Hepatocyte (in vitro differentiated cells): Measurements from ENCODE around the gene CPD. TPM values are rescaled to one million over a fixed set of nuclear protein-coding genes. Genes with fewer than 3 reads are reported as not detected.
A peak's percentile ranks its signal among the peaks of the same experiment; 100 is the strongest.

Source experiments
- DNase-seq: peaks from one replicate; pipeline ENCODE4 v3.0.0-alpha.2; 2016; ENCODE audit warnings: low spot score
- H2AFZ ChIP-seq: fragments of 200-600 bp; sonication (generic); 2 replicates; pipeline ENCODE4 v1.6.0; 2016; ENCODE audit warnings: antibody characterized with exemption, mild to moderate bottlenecking
- H3K27ac ChIP-seq: fragments of 200-600 bp; sonication (generic); 2 replicates; pipeline ENCODE4 v1.5.1; 2016; ENCODE audit warnings: mild to moderate bottlenecking
- H3K27me3 ChIP-seq: fragments of 200-600 bp; sonication (generic); 2 replicates; pipeline ENCODE4 v1.6.1; 2016
- H3K36me3 ChIP-seq: fragments of 200-600 bp; sonication (generic); replicated peaks from 2 replicates; pipeline ENCODE4 v1.5.1; 2016; ENCODE audit warnings: low read depth; ENCODE audit not compliant: insufficient read depth
- H3K4me1 ChIP-seq: fragments of 200-600 bp; sonication (generic); 2 replicates; pipeline ENCODE4 v1.5.1; 2016; ENCODE audit warnings: mild to moderate bottlenecking, moderate library complexity; ENCODE audit not compliant: insufficient read depth
- H3K4me2 ChIP-seq: fragments of 200-600 bp; sonication (generic); 2 replicates; pipeline ENCODE4 v1.6.0; 2016
- H3K4me3 ChIP-seq: fragments of 200-600 bp; sonication (generic); 2 replicates; pipeline ENCODE4 v1.5.1; 2016; ENCODE audit warnings: mild to moderate bottlenecking
- H3K79me2 ChIP-seq: fragments of 200-600 bp; sonication (generic); 2 replicates; pipeline ENCODE4 v1.6.0; 2017; ENCODE audit warnings: mild to moderate bottlenecking
- H3K9me2 ChIP-seq: fragments of 200-600 bp; sonication (generic); replicated peaks from 2 replicates; pipeline ENCODE4 v1.6.0; 2017; ENCODE audit warnings: mild to moderate bottlenecking; ENCODE audit not compliant: insufficient read depth
- H3K9me3 ChIP-seq: fragments of 200-600 bp; sonication (generic); 2 replicates; pipeline ENCODE4 v1.5.1; 2016; ENCODE audit warnings: low read depth, mild to moderate bottlenecking
- H4K20me1 ChIP-seq: fragments of 200-600 bp; sonication (generic); 2 replicates; pipeline ENCODE4 v1.6.0; 2016; ENCODE audit warnings: mild to moderate bottlenecking; ENCODE audit not compliant: insufficient read depth, poor library complexity, severe bottlenecking
- EZH2 ChIP-seq: fragments of 200-600 bp; sonication (generic); IDR thresholded peaks from 2 replicates; pipeline ENCODE4 v1.6.1; 2016; ENCODE audit warnings: antibody characterized with exemption, mild to moderate bottlenecking, borderline replicate concordance
- EZH2phosphoT487 ChIP-seq: fragments of 200-600 bp; sonication (generic); IDR thresholded peaks from one replicate; pipeline ENCODE4 v1.6.1; 2018; ENCODE audit warnings: antibody characterized with exemption, mild to moderate bottlenecking, low read depth, moderate library complexity; ENCODE audit not compliant: unreplicated experiment, severe bottlenecking
- WGBS: methylation state at CpG from one replicate; pipeline ENCODE4 v1.1.6; 2016; ENCODE audit warnings: low lambda C conversion rate; ENCODE audit errors: missing lambda C conversion rate; 5-methylcytosine and 5-hydroxymethylcytosine counted together
- polyA plus RNA-seq: library from polyadenylated mRNA; unstranded; fragments of >200 nt; fragmentation: Nextera tagmentation; extraction: Ambion mirVana; gene quantifications from 2 replicates; pipeline ENCODE4 v1.2.1, GENCODE V29; 2016
- total RNA-seq: library from RNA; depleted of rRNA; stranded (reverse); fragments of >200 nt; gene quantifications from 2 replicates; pipeline ENCODE4 v1.2.3, GENCODE V29; 2014
- TF ChIP-seq, protein P1 (sequence below): fragments of 200-600 bp; sonication (generic); IDR thresholded peaks from 2 replicates; pipeline ENCODE4 v1.5.1; 2016; ENCODE audit warnings: antibody characterized with exemption, mild to moderate bottlenecking; ENCODE audit not compliant: poor library complexity

The CPD gene
- total and polyA plus RNA-seq, 2 experiments from 2014 or later, result 20.7 to 80.6 TPM

DNA sequence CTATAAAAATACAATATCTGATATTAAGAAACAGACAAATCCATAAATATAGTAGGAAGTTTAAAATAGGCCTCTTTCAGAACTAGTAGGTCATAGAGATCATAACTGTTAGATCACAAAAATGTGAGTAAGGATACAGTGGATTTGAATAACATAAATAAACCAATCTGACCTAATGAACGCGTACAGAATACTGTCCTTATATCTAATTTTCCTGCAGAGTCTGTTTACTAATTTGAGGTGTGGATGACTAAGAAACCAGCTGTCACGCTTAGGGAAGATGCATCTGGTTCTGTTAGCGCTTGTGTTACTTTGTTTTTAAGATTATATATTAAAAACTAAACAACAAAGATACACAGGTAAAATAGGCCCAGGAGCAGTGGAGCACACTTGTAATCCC, 14.8 kb downstream of the CPD start:
- no peak for DNase-seq

DNA sequence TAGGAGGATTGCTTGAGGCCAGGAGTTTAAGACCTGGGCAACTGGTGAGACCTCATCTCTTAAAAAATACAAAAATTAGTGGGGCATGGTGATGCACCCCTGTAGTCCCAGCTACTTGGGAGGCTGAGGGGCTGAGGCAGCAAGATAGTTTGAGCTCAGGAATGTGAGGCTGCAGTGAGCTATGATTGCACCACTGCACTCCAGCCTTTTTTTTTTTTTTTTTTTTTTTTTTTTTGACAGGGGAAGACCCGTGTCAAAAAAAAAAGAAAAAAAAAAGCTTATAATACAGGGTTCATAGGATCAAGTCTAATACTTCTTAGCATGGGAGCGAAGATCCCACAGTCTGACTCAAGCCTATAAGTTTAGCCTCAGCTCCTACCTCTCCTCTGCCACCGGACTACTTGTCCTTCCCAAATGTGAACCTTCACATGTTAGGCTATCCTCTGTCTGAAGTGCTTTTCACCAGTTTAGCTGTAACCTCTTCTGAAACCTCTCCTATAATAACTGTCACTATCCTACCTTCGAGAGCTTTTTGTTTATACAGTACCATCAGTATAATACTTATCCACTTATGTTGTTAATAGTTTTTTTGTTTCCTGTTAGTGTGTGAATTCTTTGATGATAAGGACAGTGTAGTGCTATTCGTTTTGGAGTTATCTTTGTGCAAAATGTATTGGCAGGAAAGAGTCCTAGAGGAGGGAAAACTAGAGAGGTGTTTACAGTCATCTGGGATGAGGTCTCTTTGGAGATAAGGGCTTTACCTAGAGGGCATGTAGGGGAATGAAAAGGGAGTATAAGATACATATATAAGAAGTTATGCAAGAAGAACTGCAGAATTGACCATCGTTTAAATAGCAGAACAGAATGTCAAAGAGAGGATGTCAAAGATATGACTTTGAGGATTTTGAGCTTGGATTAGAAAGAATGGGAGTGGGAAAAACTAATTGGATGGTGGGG, 15.5 kb downstream of the CPD start:
- WGBS, result 62% methylated on average over 6 of the region's 6 CpGs
- no peak overlapping the region for H3K4me2 ChIP-seq

More for the DNA sequence above, 14.8 kb downstream of the CPD start:
- H3K9me3 ChIP-seq, result no peaks in the 10 kb centered on the region
- peaks cover 11% of the 10 kb centered on the region for H3K79me2 ChIP-seq
- no peaks in the 10 kb centered on the region for H4K20me1 ChIP-seq
- no peaks in the 10 kb centered on the region for H3K27me3 ChIP-seq
- TF ChIP-seq EZH2, result no peak
- no peak overlapping the region for H3K4me3 ChIP-seq
- H3K27ac ChIP-seq, result no peak overlapping the region
- no peaks in the 10 kb centered on the region for H3K4me1 ChIP-seq
- no peaks in the 10 kb centered on the region for H3K9me2 ChIP-seq
- no peaks in the 10 kb centered on the region for H3K36me3 ChIP-seq
- WGBS, result 92% methylated on average over 4 of the region's 4 CpGs
- no peak overlapping the region for H3K4me2 ChIP-seq
- no peak overlapping the region for H2AFZ ChIP-seq

DNA sequence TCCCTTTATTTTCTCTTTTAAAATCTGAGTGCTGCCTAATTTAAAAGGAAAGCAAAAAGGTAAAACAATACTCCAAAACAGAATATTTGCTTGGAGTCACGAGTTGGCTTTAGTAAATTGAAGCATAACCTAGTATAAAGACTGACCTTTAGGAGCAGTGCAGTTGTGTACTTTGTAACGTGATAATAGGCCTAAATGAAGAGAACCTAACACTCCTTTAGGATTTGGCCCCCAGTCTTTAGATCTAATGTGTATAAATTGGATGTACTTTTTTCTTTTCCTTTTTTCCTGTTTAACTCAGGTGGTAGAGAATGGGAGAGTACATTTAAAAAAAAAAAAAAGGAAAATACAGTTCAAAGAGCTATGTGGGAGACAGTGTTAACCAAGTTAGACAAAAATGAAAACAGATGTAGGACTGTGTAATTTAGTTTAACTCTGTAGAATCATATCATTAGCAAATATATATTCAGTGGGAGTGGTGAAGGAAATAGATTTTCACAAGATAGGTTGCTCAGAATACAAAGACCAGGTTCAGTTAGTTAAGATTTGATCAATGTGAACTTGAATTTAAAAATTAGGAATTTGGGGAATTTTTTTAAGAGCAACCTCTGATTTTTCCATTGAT, 16.8 kb downstream of the CPD start:
- H3K27ac ChIP-seq, result peak overlapping the region; percentile 35
- H3K4me3 ChIP-seq, result no peak overlapping the region
- 31% methylated on average over 2 of the region's 2 CpGs for WGBS
- peak overlapping the region; percentile 48 for H3K4me2 ChIP-seq
- H2AFZ ChIP-seq, result no peak overlapping the region
- H4K20me1 ChIP-seq, result no peaks in the 10 kb centered on the region
- no peaks in the 10 kb centered on the region for H3K4me1 ChIP-seq
- TF ChIP-seq EZH2phosphoT487 (no peak), EZH2 (no peak)
- TF ChIP-seq, protein P1, sequence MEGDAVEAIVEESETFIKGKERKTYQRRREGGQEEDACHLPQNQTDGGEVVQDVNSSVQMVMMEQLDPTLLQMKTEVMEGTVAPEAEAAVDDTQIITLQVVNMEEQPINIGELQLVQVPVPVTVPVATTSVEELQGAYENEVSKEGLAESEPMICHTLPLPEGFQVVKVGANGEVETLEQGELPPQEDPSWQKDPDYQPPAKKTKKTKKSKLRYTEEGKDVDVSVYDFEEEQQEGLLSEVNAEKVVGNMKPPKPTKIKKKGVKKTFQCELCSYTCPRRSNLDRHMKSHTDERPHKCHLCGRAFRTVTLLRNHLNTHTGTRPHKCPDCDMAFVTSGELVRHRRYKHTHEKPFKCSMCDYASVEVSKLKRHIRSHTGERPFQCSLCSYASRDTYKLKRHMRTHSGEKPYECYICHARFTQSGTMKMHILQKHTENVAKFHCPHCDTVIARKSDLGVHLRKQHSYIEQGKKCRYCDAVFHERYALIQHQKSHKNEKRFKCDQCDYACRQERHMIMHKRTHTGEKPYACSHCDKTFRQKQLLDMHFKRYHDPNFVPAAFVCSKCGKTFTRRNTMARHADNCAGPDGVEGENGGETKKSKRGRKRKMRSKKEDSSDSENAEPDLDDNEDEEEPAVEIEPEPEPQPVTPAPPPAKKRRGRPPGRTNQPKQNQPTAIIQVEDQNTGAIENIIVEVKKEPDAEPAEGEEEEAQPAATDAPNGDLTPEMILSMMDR, result no peak
- H3K27me3 ChIP-seq, result no peaks in the 10 kb centered on the region
- H3K9me2 ChIP-seq, result no peaks in the 10 kb centered on the region
- H3K9me3 ChIP-seq, result no peaks in the 10 kb centered on the region
- H3K79me2 ChIP-seq, result peaks cover 19% of the 10 kb centered on the region
- no peak for DNase-seq
- no peaks in the 10 kb centered on the region for H3K36me3 ChIP-seq

More for the DNA sequence above, 15.5 kb downstream of the CPD start:
- Histone ChIP-seq H3K4me1 (no peaks in the 10 kb centered on the region), H3K27ac (no peak overlapping the region), H3K27me3 (no peaks in the 10 kb centered on the region), H3K36me3 (no peaks in the 10 kb centered on the region), H3K9me3 (no peaks in the 10 kb centered on the region), H3K9me2 (no peaks in the 10 kb centered on the region), H4K20me1 (no peaks in the 10 kb centered on the region), H3K79me2 (peaks cover 11% of the 10 kb centered on the region), H3K4me3 (no peak overlapping the region), H2AFZ (no peak overlapping the region)
- TF ChIP-seq, protein P1, result no peak
- TF ChIP-seq EZH2phosphoT487 (no peak), EZH2 (no peak)
- no peak for DNase-seq

DNA sequence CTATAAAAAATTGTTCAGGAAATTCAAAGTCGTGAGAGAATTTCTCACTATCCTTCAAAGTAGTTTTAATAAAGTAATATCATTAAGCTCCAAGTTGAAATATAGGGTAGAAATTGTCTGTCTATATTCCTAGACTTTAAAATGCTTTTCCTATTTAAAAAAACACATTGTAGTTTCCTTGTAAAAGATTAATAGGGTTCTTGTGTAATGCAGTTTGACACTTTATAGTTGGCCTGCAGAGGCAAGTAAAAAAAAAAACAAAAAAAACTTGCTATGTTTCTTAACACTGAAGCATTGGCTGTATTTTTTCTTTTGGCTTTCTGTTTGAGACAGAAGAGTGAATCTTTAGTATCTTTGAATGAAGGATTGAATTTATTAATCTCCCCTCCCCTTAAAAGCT, 17.4 kb downstream of the CPD start:
- no peak for DNase-seq
- Histone ChIP-seq H3K4me2 (peak overlapping the region; percentile 48), H3K4me3 (no peak overlapping the region), H3K79me2 (peaks cover 21% of the 10 kb centered on the region), H2AFZ (no peak overlapping the region), H3K36me3 (no peaks in the 10 kb centered on the region), H3K9me2 (no peaks in the 10 kb centered on the region), H3K9me3 (no peaks in the 10 kb centered on the region), H3K27me3 (no peaks in the 10 kb centered on the region), H3K27ac (no peak overlapping the region), H3K4me1 (no peaks in the 10 kb centered on the region), H4K20me1 (no peaks in the 10 kb centered on the region)
- 73% methylated on average over 1 of the region's 1 CpG for WGBS
- no peak for TF ChIP-seq EZH2phosphoT487
- TF ChIP-seq, protein P1, result no peak
- no peak for TF ChIP-seq EZH2
